HL-60 (cell line): ENCODE data around the gene PIK3CG.

Experiments used
- DNase-seq, 2 experiments: peaks; one replicate each; pipeline ENCODE4 v3.0.0-alpha.2; 2010 to 2020; ENCODE audit warnings: low read depth in 1 of 2, low spot score in 1 of 2
- H3K27ac ChIP-seq: fragments of 250-450 bp; sonication (Bioruptor Pico); replicated peaks from 2 replicates; pipeline ENCODE4 v1.5.1; 2020; ENCODE audit warnings: mild to moderate bottlenecking, moderate library complexity
- H3K27me3 ChIP-seq: fragments of 250-450 bp; sonication (Bioruptor Pico); 2 replicates; pipeline ENCODE4 v1.5.1; 2021; ENCODE audit warnings: mild to moderate bottlenecking, moderate library complexity; ENCODE audit not compliant: insufficient read depth, poor library complexity, severe bottlenecking
- H3K4me3 ChIP-seq: replicated peaks from 2 replicates; pipeline ENCODE4 v1.5.1; 2011; ENCODE audit warnings: mild to moderate bottlenecking, control low read depth, low read length; ENCODE audit not compliant: insufficient read depth
- CTCF ChIP-seq: IDR thresholded peaks from one replicate; pipeline ENCODE4 v1.5.1; 2011; ENCODE audit warnings: low read length, control low read depth, inconsistent platforms; ENCODE audit not compliant: insufficient read depth
- GABPA ChIP-seq: IDR thresholded peaks from 2 replicates; pipeline ENCODE4 v1.6.1; 2012; ENCODE audit warnings: low read depth
- POLR2AphosphoS5 ChIP-seq: IDR thresholded peaks from 2 replicates; pipeline ENCODE4 v1.6.1; 2012; ENCODE audit warnings: low read depth
- REST ChIP-seq: IDR thresholded peaks from 2 replicates; pipeline ENCODE4 v1.6.1; 2012; ENCODE audit warnings: low read depth; ENCODE audit not compliant: insufficient replicate concordance
- SPI1 ChIP-seq: IDR thresholded peaks from 2 replicates; pipeline ENCODE4 v1.6.1; 2012; ENCODE audit warnings: low read depth, mild to moderate bottlenecking, borderline replicate concordance

Gene PIK3CG

GRCh38 chr7:106905734-106906133 lies 40.7 kb downstream of the PIK3CG start:
- DNase-seq = no peak
- no peak for TF ChIP-seq SPI1
- no peak for TF ChIP-seq POLR2AphosphoS5
- H3K4me3 ChIP-seq = no peak overlapping the region
- H3K27ac ChIP-seq = no peak overlapping the region
- no peaks in the 10 kb centered on the region for H3K27me3 ChIP-seq

DNA sequence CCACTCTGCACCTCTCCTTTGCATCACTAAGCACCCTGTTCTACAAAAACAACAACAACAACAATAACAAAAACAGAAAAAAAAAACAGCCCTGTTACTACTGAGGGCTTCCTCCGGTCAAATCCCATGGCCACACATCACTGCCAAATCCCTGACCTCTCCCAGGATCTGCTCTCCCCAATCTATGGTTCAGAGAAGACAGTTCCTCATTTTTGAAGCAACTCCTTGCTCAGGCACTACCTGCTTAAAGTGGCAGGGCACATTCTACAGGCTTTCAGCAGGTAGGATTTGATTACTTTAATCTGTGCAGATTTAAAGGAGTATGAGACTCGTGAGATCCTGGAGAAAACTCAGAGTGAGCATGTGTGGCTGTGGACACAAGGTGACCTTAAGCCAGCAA lies 46.9 kb downstream of the PIK3CG start:
- Histone ChIP-seq H3K27ac (no peak overlapping the region), H3K27me3 (no peaks in the 10 kb centered on the region), H3K4me3 (no peak overlapping the region)
- TF ChIP-seq CTCF (no peak), GABPA (no peak), REST (no peak), POLR2AphosphoS5 (no peak), SPI1 (peak; percentile 80)
- no peak for DNase-seq

DNA sequence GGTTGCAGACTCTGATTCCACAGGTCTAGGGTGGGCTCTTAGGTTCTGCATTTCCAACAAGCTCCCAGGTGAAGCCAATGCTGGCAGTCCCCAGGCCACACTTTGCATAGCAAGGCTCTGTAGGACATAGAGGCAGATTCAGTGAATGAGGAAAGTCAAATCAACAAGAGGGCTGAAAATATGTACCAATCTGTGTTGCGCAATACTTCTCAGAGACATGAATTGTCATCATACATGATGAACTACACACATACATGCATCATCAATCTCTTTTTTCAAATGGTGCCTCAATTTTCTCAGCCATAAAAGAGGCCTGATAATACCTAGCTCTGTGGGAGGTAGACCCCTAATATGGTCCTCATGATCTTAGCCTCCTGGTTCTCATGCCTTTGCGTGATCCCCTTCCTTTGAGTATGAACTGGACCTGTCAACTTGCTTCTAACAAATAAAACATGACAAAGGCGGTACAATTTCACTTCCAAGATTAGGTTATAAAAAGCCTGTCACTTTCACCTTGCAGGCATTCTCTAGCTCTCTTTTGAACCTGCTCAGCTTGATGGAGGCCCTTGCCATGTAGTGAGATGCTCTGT lies 49.0 kb downstream of the PIK3CG start:
- DNase-seq = no peak
- TF ChIP-seq SPI1 (no peak), REST (no peak), CTCF (no peak), POLR2AphosphoS5 (no peak), GABPA (no peak)
- Histone ChIP-seq H3K4me3 (no peak overlapping the region), H3K27me3 (no peaks in the 10 kb centered on the region), H3K27ac (no peak overlapping the region)

GRCh38 chr7:106915407-106915806 lies 50.3 kb downstream of the PIK3CG start:
- Histone ChIP-seq H3K27me3 (no peaks in the 10 kb centered on the region), H3K4me3 (no peak overlapping the region), H3K27ac (no peak overlapping the region)
- DNase-seq = no peak
- TF ChIP-seq SPI1 (no peak), POLR2AphosphoS5 (no peak), REST (no peak), GABPA (no peak), CTCF (no peak)
